BE2C (cell line): Measurements from ENCODE around the gene KCNH2.

ENCODE experiments used
- DNase-seq: peaks from one replicate; pipeline ENCODE4 v3.0.0-alpha.2; 2020
- H3K27me3 ChIP-seq: fragments of 250-450 bp; sonication (Bioruptor Pico); 2 replicates; pipeline ENCODE4 v1.5.1; 2020; ENCODE audit warnings: mild to moderate bottlenecking
- H3K36me3 ChIP-seq: fragments of 250-450 bp; sonication (Bioruptor Pico); 2 replicates; pipeline ENCODE4 v1.5.1; 2020; ENCODE audit warnings: mild to moderate bottlenecking
- H3K4me1 ChIP-seq: fragments of 250-450 bp; sonication (Bioruptor Pico); 2 replicates; pipeline ENCODE4 v1.5.1; 2020
- H3K4me3 ChIP-seq: 2 replicates; pipeline ENCODE4 v1.5.1; 2011; ENCODE audit warnings: low read depth, low read length
- H3K9me3 ChIP-seq: fragments of 250-450 bp; sonication (Bioruptor Pico); 2 replicates; pipeline ENCODE4 v1.5.1; 2020
- TF ChIP-seq, protein P1 (sequence below): IDR thresholded peaks from 2 replicates; pipeline ENCODE4 v1.5.1; 2012; ENCODE audit warnings: mild to moderate bottlenecking, low read depth, low read length

The KCNH2 gene

DNA sequence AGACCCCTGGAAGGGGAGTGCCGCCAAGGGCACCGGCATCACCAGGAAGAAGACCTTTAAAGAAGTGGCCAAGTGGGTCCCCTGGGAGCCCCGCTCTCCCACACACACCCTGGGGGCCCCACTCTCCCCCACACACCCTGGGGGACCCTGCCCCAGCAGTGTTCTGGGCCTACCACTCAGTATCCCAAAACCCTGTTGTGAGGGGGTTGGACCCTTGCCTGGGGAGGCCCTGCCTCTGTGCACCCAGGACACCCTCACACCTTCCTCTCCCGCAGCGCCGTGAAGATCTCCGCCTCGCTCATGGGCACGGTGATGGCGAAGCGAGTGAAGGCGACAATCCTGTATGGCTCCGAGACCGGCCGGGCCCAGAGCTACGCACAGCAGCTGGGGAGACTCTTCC, 23.4 kb upstream of the KCNH2 start:
- no peaks in the 10 kb centered on the region for H3K4me1 ChIP-seq
- H3K9me3 ChIP-seq = no peaks in the 10 kb centered on the region
- DNase-seq = no peak
- no peak overlapping the region for H3K4me3 ChIP-seq
- no peaks in the 10 kb centered on the region for H3K36me3 ChIP-seq
- TF ChIP-seq, protein P1, sequence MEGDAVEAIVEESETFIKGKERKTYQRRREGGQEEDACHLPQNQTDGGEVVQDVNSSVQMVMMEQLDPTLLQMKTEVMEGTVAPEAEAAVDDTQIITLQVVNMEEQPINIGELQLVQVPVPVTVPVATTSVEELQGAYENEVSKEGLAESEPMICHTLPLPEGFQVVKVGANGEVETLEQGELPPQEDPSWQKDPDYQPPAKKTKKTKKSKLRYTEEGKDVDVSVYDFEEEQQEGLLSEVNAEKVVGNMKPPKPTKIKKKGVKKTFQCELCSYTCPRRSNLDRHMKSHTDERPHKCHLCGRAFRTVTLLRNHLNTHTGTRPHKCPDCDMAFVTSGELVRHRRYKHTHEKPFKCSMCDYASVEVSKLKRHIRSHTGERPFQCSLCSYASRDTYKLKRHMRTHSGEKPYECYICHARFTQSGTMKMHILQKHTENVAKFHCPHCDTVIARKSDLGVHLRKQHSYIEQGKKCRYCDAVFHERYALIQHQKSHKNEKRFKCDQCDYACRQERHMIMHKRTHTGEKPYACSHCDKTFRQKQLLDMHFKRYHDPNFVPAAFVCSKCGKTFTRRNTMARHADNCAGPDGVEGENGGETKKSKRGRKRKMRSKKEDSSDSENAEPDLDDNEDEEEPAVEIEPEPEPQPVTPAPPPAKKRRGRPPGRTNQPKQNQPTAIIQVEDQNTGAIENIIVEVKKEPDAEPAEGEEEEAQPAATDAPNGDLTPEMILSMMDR = no peak
- H3K27me3 ChIP-seq = no peaks in the 10 kb centered on the region

DNA sequence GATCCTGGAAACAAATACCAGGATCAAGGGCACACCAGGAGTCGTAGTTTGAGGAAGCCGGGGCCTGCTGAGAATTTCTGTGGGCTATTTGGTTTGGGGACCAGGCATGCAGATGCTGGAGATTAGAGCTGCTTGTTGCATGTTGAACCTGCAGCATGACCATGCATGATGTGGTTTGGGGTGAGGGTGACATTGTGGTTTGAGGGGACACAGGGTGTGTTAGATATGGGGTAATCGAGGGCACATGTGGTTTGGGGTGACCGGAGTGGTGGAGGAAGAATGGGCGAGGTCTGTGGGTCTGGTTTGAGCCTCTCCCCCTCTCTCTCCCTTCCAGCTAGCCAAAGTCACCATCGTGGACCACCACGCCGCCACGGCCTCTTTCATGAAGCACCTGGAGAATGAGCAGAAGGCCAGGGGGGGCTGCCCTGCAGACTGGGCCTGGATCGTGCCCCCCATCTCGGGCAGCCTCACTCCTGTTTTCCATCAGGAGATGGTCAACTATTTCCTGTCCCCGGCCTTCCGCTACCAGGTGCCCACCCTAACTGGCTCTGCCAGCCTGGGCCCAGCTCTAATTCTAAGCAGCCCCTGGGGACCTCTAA, 22.9 kb upstream of the KCNH2 start:
- no peak overlapping the region for H3K4me3 ChIP-seq
- no peaks in the 10 kb centered on the region for H3K36me3 ChIP-seq
- no peak for DNase-seq
- H3K4me1 ChIP-seq = no peaks in the 10 kb centered on the region
- TF ChIP-seq, protein P1 = no peak
- no peaks in the 10 kb centered on the region for H3K27me3 ChIP-seq
- H3K9me3 ChIP-seq = no peaks in the 10 kb centered on the region

DNA sequence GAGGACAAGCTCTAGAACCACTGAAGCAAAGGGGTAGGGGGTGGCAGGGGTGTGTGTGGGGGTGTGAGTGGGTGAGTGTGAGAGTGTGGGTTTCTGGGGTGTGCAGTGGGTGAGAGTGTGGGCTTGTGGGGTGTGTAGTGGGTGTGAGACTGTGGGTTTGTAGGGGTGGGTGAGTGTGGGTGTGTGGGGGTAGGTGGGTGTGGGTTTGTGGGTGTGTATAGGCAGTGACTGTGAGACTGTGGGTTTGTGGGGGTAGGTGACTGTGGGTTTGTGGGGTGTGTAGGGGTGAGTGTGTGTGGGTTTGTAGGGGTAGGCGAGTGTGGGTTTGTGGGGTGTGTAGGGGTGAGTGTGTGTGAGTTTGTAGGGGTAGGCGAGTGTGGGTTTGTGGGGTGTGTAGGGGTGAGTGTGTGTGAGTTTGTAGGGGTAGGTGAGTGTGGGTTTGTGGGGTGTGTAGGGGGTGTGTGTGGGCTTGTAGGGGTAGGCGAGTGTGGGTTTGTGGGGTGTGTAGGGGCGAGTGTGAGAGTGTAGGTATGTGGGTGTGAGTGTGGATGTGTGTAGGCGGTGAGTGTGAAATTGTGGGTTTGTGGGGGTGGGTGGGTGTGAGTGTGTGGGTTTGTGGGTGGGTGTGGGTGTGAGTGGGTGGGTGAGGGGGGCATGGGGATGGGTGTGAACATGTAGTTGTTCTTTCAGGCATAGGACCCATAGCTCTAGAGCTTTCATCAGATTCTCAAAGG, 21.5 kb upstream of the KCNH2 start:
- no peak for DNase-seq
- no peaks in the 10 kb centered on the region for H3K9me3 ChIP-seq
- H3K4me1 ChIP-seq = peaks cover 5% of the 10 kb centered on the region
- H3K27me3 ChIP-seq = no peaks in the 10 kb centered on the region
- TF ChIP-seq, protein P1 = no peak
- H3K36me3 ChIP-seq = no peaks in the 10 kb centered on the region
- no peak overlapping the region for H3K4me3 ChIP-seq

DNA sequence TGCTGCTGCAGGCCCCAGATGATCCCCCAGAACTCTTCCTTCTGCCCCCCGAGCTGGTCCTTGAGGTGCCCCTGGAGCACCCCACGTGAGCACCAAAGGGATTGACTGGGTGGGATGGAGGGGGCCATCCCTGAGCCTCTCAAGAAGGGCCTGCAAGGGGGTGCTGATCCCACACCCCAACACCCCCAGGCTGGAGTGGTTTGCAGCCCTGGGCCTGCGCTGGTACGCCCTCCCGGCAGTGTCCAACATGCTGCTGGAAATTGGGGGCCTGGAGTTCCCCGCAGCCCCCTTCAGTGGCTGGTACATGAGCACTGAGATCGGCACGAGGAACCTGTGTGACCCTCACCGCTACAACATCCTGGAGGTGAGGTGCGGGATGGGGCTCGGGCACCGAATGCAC, 20.9 kb upstream of the KCNH2 start:
- Histone ChIP-seq H3K4me3 (no peak overlapping the region), H3K4me1 (peaks cover 9% of the 10 kb centered on the region), H3K9me3 (no peaks in the 10 kb centered on the region), H3K36me3 (no peaks in the 10 kb centered on the region), H3K27me3 (no peaks in the 10 kb centered on the region)
- TF ChIP-seq, protein P1 = no peak
- no peak for DNase-seq

DNA sequence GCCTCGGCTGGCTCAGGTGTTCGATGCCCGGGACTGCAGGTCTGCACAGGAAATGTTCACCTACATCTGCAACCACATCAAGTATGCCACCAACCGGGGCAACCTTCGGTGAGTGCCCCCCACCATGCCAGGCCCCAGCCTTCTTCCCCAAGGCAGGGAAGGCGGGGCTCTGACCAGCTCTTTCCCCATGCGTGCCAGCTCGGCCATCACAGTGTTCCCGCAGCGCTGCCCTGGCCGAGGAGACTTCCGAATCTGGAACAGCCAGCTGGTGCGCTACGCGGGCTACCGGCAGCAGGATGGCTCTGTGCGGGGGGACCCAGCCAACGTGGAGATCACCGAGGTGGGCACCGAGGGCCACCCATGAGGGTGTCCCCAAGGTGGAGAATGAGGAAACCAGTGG, 20.2 kb upstream of the KCNH2 start:
- no peak overlapping the region for H3K4me3 ChIP-seq

DNA sequence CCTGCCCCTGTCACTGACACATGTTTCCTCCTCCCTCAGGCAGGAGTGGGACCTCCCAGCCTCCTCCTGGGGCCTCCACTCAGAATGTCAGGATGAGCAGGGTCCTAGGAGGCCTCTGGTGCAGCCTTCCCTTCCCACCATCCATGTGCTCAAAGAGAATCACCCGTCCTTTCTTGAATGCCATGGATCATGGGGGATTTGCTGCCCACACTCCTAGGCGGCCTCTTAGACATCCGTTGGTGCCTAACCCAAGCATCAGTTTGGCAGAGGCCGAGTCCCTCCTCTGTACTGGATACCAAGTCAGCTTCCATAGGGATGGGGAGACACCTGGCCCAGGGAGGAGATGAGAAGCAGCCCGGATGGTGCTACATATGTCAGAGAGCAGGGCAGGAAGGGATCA, 19.7 kb upstream of the KCNH2 start:
- peaks cover 9% of the 10 kb centered on the region for H3K4me1 ChIP-seq
- TF ChIP-seq, protein P1 = no peak
- no peaks in the 10 kb centered on the region for H3K9me3 ChIP-seq
- no peaks in the 10 kb centered on the region for H3K27me3 ChIP-seq
- H3K36me3 ChIP-seq = no peaks in the 10 kb centered on the region
- H3K4me3 ChIP-seq = no peak overlapping the region
- DNase-seq = no peak

More for the DNA sequence above, 20.2 kb upstream of the KCNH2 start:
- TF ChIP-seq, protein P1 = no peak
- no peak for DNase-seq
- no peaks in the 10 kb centered on the region for H3K9me3 ChIP-seq
- peaks cover 9% of the 10 kb centered on the region for H3K4me1 ChIP-seq
- H3K27me3 ChIP-seq = no peaks in the 10 kb centered on the region
- no peaks in the 10 kb centered on the region for H3K36me3 ChIP-seq
